Stimulated activated CD8-positive, alpha-beta memory T cell treated with anti-CD3 and anti-CD28 coated beads, Interleukin-12 subunit alpha, Interleukin-12 subunit beta, amount 100 ng/mL, for 1 hour (primary cell): Measurements from ENCODE around the gene SNRPD1.
"Not testable (repeated sequence)": the region's sequence is repeated elsewhere in the genome, so short reads cannot be mapped to it uniquely, and the experiment has no call there.

ENCODE experiments used
- DNase-seq: peaks from one replicate; pipeline ENCODE4 v3.0.0-alpha.2; 2020; ENCODE audit warnings: low read depth

The SNRPD1 gene

DNA sequence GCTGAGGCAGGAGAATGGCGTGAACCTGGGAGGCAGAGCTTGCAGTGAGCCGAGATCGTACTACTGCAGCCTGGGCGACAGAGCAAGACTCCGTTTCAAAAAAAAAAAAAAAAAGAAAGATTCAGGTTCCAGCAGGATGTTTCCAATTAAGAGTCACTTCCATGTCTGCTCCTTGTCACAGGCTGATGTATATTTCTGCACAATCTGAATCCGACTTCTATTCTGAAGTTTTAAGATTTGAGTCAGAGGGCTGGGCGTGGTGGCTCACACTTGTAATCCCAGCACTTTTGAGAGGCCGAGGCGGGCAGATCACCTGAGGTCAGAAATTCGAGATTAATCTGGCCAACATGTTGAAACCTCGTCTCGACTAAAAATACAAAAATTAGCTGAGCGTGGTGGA is 24.7 kb downstream of the SNRPD1 start:
- no peak for DNase-seq

DNA sequence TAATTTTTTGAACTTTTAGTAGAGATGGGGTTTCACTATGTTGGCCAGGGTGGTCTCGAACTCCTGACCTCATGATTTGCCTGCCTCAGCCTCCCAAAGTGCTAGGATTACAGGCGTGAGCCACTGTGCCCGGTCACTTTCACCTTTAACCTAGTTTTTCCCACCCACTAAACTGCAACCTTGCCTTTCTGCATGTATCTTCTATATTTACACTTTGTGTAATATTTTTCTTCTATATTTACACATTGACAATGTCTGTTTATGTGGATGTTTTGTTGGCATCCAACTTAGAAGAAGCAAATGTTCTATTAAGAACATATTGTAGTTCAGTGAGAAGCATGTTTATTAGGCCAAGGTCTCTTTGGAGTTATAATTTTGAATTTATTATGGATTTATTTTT is 26.7 kb downstream of the SNRPD1 start:
- DNase-seq = no peak

DNA sequence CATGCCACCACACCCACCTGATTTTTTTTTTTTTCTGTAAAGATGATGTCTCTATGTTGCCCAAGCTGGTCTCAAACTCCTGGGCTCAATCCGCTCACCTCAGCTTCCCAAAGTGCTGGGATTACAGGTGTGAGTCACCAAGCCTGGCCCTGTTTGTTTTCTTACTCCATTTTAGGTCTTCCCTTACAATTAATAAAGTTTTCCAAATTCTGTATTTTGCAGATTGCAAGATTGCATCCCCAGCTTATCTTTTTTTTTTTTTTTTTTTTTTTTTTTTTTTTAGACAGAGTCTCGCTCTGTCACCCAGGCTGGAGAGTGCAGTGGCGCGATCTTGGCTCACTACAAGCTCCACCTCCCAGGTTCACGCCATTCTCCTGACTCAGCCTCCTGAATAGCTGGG is 28.3 kb downstream of the SNRPD1 start:
- DNase-seq = not testable (repeated sequence)

DNA sequence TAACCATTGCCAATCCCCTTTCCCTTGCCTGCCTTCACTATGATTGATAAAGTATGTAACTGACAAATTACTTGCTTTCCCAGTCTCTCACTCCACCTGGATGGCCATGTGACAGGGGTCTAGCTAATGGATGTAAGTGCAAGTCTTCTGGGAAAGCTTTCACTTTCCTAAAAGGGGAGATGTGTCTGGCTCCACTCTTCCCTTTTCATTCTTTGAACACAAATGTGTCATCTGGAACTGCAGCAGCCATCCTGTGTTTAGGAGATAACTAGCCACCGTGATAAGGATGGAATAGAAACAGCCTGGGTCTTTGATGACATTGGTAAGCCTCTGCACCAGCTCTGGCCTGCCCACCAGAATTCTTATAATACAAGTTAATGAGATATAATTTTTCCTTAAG is 38.2 kb downstream of the SNRPD1 start:
- DNase-seq = no peak

DNA sequence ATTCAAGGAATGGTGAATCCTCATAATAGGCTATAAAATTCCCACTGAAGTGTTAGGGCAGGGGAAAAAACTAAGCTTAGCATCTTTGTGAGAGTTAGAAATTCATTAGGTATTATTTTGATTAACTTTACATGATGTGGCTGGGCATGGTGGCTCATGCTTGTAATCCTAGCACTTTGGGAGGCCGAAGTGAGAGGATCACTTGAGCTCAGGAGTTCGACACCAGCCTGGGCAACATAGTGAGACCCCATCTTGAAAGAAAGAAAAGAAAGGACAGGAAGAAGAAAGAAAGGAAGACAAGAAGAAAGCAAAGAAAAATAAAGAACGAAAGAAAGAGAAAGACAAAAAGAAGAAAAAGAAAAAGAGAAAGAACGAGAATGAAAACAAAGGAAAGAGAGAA is 40.0 kb downstream of the SNRPD1 start:
- no peak for DNase-seq

DNA sequence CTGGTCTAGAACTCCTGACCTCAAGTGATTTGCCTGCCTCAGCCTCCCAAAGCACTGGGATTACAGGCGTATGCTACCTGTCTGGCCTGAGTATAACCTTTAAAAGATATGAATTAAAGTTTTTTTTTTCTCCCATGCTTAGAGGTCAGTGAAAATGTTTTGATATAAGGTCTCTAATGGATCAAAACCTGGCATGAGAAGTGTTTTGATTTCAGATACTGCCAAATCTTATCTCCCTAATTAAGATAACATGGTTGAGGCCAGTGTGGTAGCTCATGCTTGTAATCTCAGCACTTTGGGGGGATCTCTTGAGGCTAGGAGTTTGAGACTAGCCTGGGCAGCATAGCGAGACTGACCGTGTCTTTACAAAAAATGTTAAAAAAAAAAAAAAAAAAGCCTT is 41.2 kb downstream of the SNRPD1 start:
- no peak for DNase-seq

DNA sequence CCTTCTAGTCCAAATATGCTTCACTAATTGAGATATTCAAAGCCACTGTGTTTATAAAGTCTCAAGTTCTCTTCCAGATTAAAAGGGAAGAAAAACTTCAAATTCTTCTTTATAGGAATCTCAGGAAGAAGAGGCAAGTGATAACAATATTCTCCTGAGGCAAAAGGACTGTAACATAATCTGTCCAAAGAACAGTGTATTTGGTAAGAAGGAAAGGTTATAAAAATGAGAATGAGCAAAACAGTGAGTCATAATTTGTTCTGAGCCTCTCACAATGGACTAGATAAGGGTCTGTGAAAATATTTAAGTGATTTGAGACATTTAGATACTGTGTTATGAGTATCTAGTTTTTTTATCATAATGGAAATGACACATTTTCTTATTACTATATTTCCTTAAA is 44.3 kb downstream of the SNRPD1 start:
- no peak for DNase-seq

DNA sequence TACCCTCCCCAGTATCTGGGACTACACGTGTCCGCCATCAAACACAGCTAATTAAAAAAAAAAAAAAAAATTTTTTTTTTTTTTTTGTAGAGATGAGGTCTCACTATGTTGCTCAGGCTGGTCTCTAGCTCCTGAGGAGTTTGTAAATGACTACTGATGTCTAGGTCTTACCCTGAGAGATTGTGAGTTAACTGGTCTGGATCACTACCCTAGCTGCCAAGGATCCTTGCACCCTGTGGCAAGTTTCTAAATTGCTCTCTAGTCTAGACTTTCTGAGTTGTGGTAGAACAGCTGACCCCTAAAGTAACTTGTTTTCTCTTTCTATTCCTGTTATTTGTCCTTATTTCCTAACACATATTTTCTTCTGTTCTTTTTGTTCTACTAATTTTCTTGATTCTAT is 48.0 kb downstream of the SNRPD1 start:
- no peak for DNase-seq

DNA sequence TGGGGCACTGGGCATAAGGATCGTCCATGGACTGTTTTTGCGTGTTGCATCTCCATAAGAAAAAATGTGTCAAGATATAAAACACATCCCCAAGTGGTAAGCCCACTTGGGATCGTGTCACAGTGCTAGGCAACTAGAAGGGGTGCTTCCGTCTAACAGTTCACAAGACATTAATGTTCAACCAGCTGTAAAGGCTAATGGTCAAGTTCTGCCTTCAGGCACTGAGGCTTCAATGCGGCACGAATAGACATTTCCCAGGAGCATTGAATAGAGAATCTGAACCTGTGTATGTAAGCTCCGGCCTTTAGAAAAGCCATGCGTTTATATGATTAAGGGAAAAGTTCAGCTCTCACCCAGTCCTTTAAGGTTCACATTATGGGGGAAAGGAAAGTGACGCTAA is 50.5 kb downstream of the SNRPD1 start:
- DNase-seq = no peak

DNA sequence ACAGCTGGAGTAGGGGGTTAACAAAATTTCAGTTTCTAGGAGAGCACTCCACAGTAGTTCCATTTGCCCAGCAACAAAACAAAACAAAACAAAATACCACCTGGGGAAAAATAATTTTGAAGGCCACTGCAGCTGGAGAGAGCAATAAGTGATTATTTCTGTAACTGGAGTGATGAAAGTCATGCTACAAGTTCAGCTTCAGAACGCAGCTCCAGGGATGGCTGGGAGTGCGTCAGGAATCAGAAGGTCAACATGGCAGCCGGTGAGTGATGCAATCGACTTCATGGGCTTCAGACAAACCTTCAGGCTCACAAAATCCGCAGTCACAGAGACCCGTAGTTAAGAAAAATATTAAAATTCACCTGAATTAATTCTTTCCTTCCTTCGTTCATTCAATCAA is 51.5 kb downstream of the SNRPD1 start:
- DNase-seq = no peak

DNA sequence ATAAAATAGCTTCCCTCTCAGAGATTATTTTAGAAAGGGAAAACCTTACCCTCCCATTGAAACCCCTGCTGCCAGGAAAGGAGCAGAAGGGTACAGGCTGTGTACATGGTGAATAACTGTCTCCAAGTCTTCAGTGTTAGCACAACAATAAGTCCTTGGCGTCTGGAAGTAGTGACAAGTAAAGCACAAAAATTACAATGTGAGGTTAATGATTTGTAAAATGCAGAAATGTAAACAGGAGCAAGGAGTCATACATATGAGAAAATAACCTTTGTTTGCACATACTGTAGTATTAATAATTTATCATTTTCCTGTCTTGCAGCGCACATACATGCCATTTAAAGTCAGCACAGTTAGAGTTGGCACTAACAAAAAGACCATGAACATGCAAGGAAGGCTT is 52.0 kb downstream of the SNRPD1 start:
- no peak for DNase-seq

DNA sequence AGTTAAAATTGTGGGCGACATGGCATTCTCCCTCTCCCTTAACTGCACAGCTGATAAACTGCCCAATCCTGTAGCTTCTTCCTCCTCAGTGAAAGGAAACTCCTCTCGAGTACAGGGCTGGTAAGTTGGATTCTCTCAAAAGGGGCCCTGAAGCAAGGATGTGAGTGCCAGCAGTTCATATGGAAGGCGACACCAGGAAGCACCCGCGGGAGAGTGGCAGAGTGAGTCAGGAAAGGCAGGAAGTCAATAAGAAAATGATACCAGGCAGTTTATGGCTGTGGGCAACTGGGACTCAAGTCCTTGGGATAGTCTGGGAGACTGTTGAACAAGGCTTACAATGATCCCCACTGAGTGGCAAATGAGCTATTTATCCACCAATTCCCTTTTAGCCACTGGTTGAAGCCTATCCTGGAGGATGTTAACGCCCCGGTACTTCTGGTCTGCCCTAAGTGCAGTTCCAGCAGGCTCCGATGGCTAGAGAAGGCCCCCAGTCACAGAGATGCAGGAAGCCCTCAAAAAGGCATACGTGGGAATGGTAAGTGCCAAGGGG is 57.7 kb downstream of the SNRPD1 start:
- no peak for DNase-seq

DNA sequence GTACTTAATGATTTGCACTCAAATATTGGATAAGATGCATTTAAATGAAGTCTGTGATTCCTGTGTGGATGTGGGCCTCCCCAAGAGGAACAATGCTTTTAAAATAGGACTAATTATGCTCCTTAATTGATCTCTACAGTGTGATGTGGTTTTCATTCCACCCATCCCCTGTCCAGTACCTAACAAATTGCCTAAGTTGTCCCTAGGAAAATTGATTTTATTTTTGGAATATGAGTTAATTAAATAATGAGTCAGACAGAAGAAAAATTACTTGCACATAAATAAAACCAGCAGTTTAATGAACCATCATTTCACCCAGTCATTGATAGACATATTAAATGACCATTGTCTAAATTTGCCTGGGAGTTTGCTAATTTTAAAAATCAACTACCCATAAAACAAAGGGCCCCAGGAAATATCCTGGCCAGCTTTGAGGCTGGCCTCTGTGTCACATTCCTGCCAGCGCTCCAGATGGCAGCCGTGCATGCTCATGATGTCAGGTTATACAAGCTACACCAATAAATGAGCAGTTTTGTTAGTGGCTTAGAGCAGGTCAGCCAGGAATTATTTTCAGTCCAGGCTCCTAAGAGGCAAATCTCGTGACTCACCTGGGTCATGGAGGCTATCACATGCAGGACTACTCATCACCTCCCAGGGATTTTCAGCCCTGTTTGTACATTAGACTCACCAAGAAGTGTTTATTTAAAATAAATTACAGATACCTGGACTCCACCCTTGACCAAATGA is 60.6 kb downstream of the SNRPD1 start:
- DNase-seq = no peak

DNA sequence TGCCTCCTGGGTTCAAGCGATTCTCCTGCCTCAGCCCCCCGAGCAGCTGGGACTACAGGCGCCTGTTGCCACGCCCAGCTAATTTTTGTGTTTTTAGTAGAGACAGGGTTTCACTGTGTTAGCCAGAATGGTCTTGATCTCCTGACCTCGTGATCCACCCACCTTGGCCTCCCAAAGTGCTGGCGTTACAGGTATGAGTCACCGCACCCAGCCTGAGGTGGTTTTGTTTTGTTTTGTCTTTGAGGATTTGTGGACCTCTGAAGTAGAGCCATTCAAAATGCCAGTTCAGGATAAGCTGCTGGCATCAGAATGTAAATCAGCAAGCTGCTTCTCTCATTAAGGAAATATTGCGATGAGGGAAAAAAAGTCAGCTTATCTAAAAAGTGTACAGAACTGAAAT is 63.2 kb downstream of the SNRPD1 start:
- DNase-seq = not testable (repeated sequence)

DNA sequence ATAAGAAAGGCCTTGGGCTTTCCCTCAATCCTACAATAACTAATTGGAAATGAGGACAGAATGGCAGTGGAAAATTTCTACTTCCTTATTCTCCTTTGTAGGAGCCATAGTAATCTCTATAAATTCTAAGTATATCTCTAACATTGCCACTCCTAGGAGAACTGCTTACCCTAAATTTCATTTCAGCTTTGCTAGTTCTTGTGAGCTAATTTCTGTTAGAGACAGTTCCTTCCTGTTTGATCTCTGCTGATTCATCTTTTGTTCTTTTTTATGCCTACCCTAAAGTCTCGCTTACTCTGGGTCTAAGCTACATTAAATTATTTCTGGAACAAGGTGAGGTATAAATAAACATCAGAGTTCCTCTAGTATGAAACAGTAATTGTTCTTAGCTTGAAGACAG is 66.7 kb downstream of the SNRPD1 start:
- DNase-seq = no peak

DNA sequence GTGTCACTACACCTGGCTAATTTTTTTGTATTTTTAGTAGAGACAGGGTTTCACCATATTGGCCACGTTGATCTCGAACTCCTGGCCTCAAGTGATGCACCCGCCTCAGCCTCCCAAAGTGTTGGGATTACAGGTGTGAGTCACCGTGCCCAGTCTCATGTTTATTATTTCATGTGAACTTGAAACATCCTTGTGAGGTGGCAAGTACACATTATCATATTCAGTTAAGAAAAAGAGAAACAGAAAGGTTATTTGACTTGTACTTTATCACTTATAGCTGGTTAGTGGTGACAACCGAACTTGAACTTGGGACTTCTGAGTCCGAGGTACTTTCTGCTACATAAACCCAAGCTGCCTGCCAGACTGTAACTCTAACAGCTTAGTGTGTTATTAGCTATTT is 68.0 kb downstream of the SNRPD1 start:
- DNase-seq = no peak

DNA sequence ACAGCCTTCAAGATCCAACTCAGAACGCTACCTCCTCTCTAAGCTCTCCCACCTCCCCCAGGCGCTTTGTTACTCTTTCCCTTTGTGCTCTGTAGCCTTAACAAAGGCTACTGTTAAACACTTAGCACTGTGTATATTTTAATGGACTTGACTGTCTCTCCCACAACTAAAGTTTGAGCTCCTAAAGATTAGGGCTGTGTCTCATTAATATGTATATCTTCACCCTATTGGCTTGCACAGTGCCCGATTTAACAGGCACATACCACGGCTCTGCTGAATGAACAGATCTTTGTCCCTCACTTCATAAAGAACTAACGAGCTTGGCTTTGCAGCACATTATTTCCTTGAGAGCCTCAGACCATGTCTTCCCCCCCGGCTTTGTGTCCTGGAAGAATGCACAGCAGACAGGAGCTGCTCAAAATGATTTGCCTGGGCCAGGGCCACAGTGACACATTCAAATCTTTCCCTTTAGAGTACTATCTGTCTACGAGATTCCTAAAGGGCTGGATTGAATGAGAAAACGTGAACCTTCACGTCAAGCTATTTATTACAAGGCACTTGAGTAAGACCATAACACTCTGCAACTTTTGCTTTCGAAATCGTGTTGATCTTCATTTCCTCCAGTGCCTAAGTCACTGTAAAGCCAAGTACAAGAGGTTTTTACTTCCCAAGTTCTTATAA is 70.4 kb downstream of the SNRPD1 start:
- DNase-seq = no peak
